Effector memory CD4-positive, alpha-beta T cell (primary cell): ENCODE results near the gene CTBP2.

Experiments
- DNase-seq, 3 donors: peaks; one replicate each; pipeline ENCODE4 v3.0.0-alpha.2; 2020
- H3K27ac ChIP-seq: 2 replicates; pipeline ENCODE4 v1.7.0; 2013; ENCODE audit warnings: mild to moderate bottlenecking, low read length, moderate library complexity; ENCODE audit not compliant: insufficient read depth, poor library complexity, severe bottlenecking
- H3K27me3 ChIP-seq: replicated peaks from 2 replicates; pipeline ENCODE4 v1.7.0; 2013; ENCODE audit warnings: mild to moderate bottlenecking, low read length; ENCODE audit not compliant: insufficient read depth, control insufficient read depth, poor library complexity, severe bottlenecking
- H3K36me3 ChIP-seq: 2 replicates; pipeline ENCODE4 v1.7.0; 2013; ENCODE audit warnings: mild to moderate bottlenecking, low read length, moderate library complexity; ENCODE audit not compliant: control insufficient read depth, insufficient read depth
- H3K4me1 ChIP-seq: 2 replicates; pipeline ENCODE4 v1.7.0; 2013; ENCODE audit warnings: low read length, mild to moderate bottlenecking; ENCODE audit not compliant: control insufficient read depth, insufficient read depth, poor library complexity, severe bottlenecking
- H3K4me3 ChIP-seq: 2 replicates; pipeline ENCODE4 v1.7.0; 2013; ENCODE audit warnings: low read length, low read depth, mild to moderate bottlenecking; ENCODE audit not compliant: insufficient read depth, poor library complexity, severe bottlenecking
- H3K9me3 ChIP-seq: 2 replicates; pipeline ENCODE4 v1.7.0; 2013; ENCODE audit warnings: mild to moderate bottlenecking, low read length, moderate library complexity; ENCODE audit not compliant: control insufficient read depth

Gene CTBP2

GRCh38 chr10:125101049-125101448, 59.3 kb downstream of the CTBP2 start:
- Histone ChIP-seq H3K4me3 (no peak overlapping the region), H3K36me3 (no peaks in the 10 kb centered on the region), H3K4me1 (no peaks in the 10 kb centered on the region), H3K9me3 (no peaks in the 10 kb centered on the region), H3K27ac (no peak overlapping the region), H3K27me3 (no peaks in the 10 kb centered on the region)
- no peak for DNase-seq

DNA sequence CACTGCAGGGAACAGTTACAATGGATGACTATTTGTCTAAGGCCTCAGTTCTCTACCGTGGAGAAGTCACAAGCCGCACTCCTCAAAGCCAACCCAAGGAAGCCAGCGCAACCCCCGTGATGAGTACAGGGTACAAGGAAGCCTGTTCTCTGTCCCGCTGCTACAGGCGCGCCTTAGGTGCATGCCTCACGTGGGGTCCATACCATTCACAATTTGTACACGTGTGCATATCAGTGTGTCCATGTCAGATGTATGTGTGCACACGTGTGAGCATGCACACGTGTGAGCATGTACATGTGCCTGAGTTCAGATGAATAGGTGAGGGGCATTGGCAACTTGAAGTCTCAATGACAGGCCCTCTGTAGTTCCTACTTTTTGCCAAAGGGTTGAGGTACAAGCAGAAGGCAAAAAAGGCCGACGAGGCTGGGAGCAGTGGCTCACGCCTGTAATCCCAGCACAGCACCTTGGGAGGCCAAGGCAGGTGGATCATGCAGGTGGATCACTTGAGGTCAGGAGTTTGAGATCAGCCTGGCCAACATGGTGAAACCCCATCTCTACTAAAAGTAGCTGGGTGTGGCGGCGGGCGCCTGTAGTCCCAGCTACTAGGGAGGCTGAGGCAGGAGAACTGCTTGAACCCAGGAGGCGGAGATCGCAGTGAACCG, 62.8 kb downstream of the CTBP2 start:
- Histone ChIP-seq H3K4me3 (no peak overlapping the region), H3K4me1 (no peaks in the 10 kb centered on the region), H3K9me3 (no peaks in the 10 kb centered on the region), H3K27me3 (no peaks in the 10 kb centered on the region), H3K36me3 (no peaks in the 10 kb centered on the region), H3K27ac (no peak overlapping the region)
- no peak for DNase-seq

- Histone ChIP-seq H3K36me3 (no peaks in the 10 kb centered on the region), H3K9me3 (no peaks in the 10 kb centered on the region), H3K27me3 (no peaks in the 10 kb centered on the region), H3K4me3 (no peak overlapping the region), H3K4me1 (no peaks in the 10 kb centered on the region), H3K27ac (no peak overlapping the region)
- DNase-seq = no peak
Measured at GRCh38 chr10:125096975-125097374, 63.4 kb downstream of the CTBP2 start.

DNA sequence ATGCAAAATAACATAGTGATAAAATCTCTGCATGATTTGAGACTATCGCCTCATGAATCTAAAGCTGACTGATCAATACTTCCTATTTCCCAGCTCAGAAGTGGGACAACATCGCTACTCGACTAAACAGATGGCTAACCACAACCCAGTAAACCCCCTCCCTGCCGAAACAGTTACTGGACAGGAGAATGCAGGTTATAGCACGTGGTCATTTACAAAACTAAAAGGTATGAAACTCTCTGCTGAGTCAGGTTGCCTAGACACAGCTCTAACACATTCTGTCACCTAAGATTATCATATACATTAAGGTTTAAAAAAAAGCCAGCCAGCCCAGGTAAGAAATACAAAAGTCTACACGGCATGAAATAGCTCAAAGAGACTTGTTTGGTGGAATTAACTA, 64.0 kb downstream of the CTBP2 start:
- H3K27ac ChIP-seq = no peak overlapping the region
- H3K9me3 ChIP-seq = no peaks in the 10 kb centered on the region
- no peak overlapping the region for H3K4me3 ChIP-seq
- no peaks in the 10 kb centered on the region for H3K4me1 ChIP-seq
- no peaks in the 10 kb centered on the region for H3K36me3 ChIP-seq
- no peaks in the 10 kb centered on the region for H3K27me3 ChIP-seq
- no peak for DNase-seq

DNA sequence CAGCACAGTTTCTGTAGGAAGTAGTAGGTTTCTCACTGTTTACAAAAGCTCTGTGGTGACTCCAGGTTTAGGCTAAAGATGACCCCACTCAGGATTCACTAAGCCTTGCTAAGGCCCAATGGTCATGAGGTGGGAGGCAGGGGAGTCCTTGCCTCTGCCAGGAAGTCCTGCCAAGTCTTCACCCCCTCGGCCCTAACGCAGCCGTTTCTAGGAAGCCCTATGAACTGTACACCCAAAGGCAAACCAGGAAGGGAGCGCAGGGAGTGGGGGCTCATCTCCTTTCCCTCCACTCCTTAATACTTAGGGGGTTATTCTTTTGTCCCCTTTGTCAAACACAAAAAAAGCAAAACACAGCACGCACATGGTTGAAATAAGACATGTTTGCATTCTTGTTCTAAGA, 64.6 kb downstream of the CTBP2 start:
- Histone ChIP-seq H3K4me1 (no peaks in the 10 kb centered on the region), H3K27ac (no peak overlapping the region)
- no peak for DNase-seq

GRCh38 chr10:125095228-125095627, 65.1 kb downstream of the CTBP2 start:
- Histone ChIP-seq H3K36me3 (no peaks in the 10 kb centered on the region), H3K9me3 (no peaks in the 10 kb centered on the region), H3K4me1 (no peaks in the 10 kb centered on the region), H3K27me3 (no peaks in the 10 kb centered on the region), H3K27ac (no peak overlapping the region), H3K4me3 (no peak overlapping the region)
- DNase-seq = no peak

More for the DNA sequence above, 64.6 kb downstream of the CTBP2 start:
- Histone ChIP-seq H3K36me3 (no peaks in the 10 kb centered on the region), H3K27me3 (no peaks in the 10 kb centered on the region), H3K9me3 (no peaks in the 10 kb centered on the region), H3K4me3 (no peak overlapping the region)

- H3K9me3 ChIP-seq = no peaks in the 10 kb centered on the region
- no peak for DNase-seq
- H3K4me1 ChIP-seq = no peaks in the 10 kb centered on the region
- H3K27ac ChIP-seq = no peak overlapping the region
- no peaks in the 10 kb centered on the region for H3K27me3 ChIP-seq
- H3K36me3 ChIP-seq = no peaks in the 10 kb centered on the region
- H3K4me3 ChIP-seq = no peak overlapping the region
Measured at GRCh38 chr10:125094806-125095205, 65.6 kb downstream of the CTBP2 start.

GRCh38 chr10:125093974-125094705, 66.2 kb downstream of the CTBP2 start:
- Histone ChIP-seq H3K4me3 (no peak overlapping the region), H3K27ac (no peak overlapping the region), H3K27me3 (no peaks in the 10 kb centered on the region), H3K9me3 (no peaks in the 10 kb centered on the region), H3K4me1 (no peaks in the 10 kb centered on the region), H3K36me3 (no peaks in the 10 kb centered on the region)
- no peak for DNase-seq

GRCh38 chr10:125093199-125093973, 67.0 kb downstream of the CTBP2 start:
- DNase-seq = no peak
- H3K4me1 ChIP-seq = no peaks in the 10 kb centered on the region
- H3K9me3 ChIP-seq = no peaks in the 10 kb centered on the region

DNA sequence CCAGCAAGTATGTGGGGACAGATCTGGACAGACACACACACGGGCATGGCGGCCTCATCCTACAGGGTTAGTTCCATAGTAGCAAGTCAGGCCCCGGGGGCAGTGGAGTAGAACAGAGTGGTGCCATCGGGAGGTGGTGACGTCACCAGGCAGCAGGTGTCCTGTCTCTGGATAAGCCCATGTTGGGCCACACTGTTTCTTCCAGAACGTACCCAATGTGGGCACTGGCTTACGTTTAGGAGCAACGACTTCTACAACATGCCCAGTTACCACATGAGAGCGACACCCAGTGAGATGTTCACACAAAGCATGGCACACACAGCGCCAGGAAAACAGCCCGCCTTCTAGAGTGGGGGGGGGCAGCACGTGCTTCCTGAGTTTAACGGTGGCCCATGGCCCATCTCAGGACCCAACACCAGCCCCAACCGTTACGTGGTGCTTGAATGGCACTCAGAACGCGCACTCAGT, 67.8 kb downstream of the CTBP2 start:
- no peaks in the 10 kb centered on the region for H3K36me3 ChIP-seq
- H3K4me1 ChIP-seq = no peaks in the 10 kb centered on the region
- no peak overlapping the region for H3K27ac ChIP-seq
- H3K9me3 ChIP-seq = no peaks in the 10 kb centered on the region
- H3K27me3 ChIP-seq = no peaks in the 10 kb centered on the region
- no peak for DNase-seq
- H3K4me3 ChIP-seq = no peak overlapping the region

More at GRCh38 chr10:125093199-125093973, 67.0 kb downstream of the CTBP2 start:
- no peaks in the 10 kb centered on the region for H3K27me3 ChIP-seq
- H3K36me3 ChIP-seq = no peaks in the 10 kb centered on the region
- H3K27ac ChIP-seq = no peak overlapping the region
- no peak overlapping the region for H3K4me3 ChIP-seq
